Neural crest cell (in vitro differentiated cells): ENCODE results near the gene CEP104. TPM values are rescaled to one million over a fixed set of nuclear protein-coding genes. Genes with fewer than 3 reads are reported as not detected.
"Not testable (repeated sequence)": the region's sequence is repeated elsewhere in the genome, so short reads cannot be mapped to it uniquely, and the experiment has no call there.

ENCODE experiments used
- DNase-seq: peaks from one replicate; pipeline ENCODE4 v3.0.0; 2021; ENCODE audit warnings: low read depth, mixed read lengths, low spot score
- H3K27ac Mint-ChIP-seq: one replicate; pipeline ENCODE4 v1.8.0; 2021; ENCODE audit warnings: mild to moderate bottlenecking, mixed read lengths; ENCODE audit not compliant: unreplicated experiment
- H3K27me3 Mint-ChIP-seq: 2 replicates; pipeline ENCODE4 v1.8.0; 2021; ENCODE audit warnings: low read depth, mild to moderate bottlenecking, mixed read lengths
- H3K36me3 Mint-ChIP-seq: 2 replicates; pipeline ENCODE4 v1.8.0; 2021; ENCODE audit warnings: low read depth, mild to moderate bottlenecking, mixed read lengths
- H3K4me1 Mint-ChIP-seq: 2 replicates; pipeline ENCODE4 v1.8.0; 2021; ENCODE audit warnings: mixed read lengths
- H3K4me3 Mint-ChIP-seq: one replicate; pipeline ENCODE4 v1.8.0; 2021; ENCODE audit warnings: mild to moderate bottlenecking, mixed read lengths
- H3K9me3 Mint-ChIP-seq: 2 replicates; pipeline ENCODE4 v1.8.0; 2021; ENCODE audit warnings: mixed read lengths
- CTCF ChIP-seq: fragments of 200-600 bp; sonication (generic); conservative IDR thresholded peaks from 2 replicates; pipeline ENCODE4 v1.5.0; 2021; ENCODE audit warnings: antibody characterized with exemption, mild to moderate bottlenecking
- total RNA-seq: library from RNA; stranded (reverse); gene quantifications from 2 replicates; pipeline ENCODE4 v1.2.1, GENCODE V29; 2021

The CEP104 gene
- total RNA-seq, 1 donor from 2014 or later, result 36.2 TPM

- peaks cover 8% of the 10 kb centered on the region for H3K27me3 Mint-ChIP-seq
- no peak for DNase-seq
- peak overlapping the region; percentile 34 for H3K4me3 Mint-ChIP-seq
- no peak for TF ChIP-seq CTCF
- H3K9me3 Mint-ChIP-seq, result no peaks in the 10 kb centered on the region
- H3K4me1 Mint-ChIP-seq, result no peaks in the 10 kb centered on the region
- no peaks in the 10 kb centered on the region for H3K36me3 Mint-ChIP-seq
- H3K27ac Mint-ChIP-seq, result no peak overlapping the region
Measured at GRCh38 chr1:3811595-3811911, 45.5 kb downstream of the CEP104 start.

GRCh38 chr1:3810149-3810761, 46.8 kb downstream of the CEP104 start:
- not testable (repeated sequence) for H3K36me3 Mint-ChIP-seq, H3K9me3 Mint-ChIP-seq, H3K4me3 Mint-ChIP-seq, H3K27ac Mint-ChIP-seq, H3K4me1 Mint-ChIP-seq, DNase-seq
- peaks cover 13% of the 10 kb centered on the region for H3K27me3 Mint-ChIP-seq

- Mint-ChIP-seq H3K4me3 (no peak overlapping the region), H3K9me3 (peaks cover 2% of the 10 kb centered on the region), H3K36me3 (no peaks in the 10 kb centered on the region), H3K27ac (no peak overlapping the region), H3K4me1 (no peaks in the 10 kb centered on the region), H3K27me3 (peaks cover 17% of the 10 kb centered on the region)
- no peak for TF ChIP-seq CTCF
- no peak for DNase-seq
Measured at GRCh38 chr1:3809680-3810079, 47.3 kb downstream of the CEP104 start.

- Mint-ChIP-seq H3K4me3 (no peak overlapping the region), H3K27me3 (peaks cover 29% of the 10 kb centered on the region), H3K27ac (no peak overlapping the region), H3K9me3 (peaks cover 2% of the 10 kb centered on the region), H3K4me1 (no peaks in the 10 kb centered on the region), H3K36me3 (no peaks in the 10 kb centered on the region)
- no peak for DNase-seq
- TF ChIP-seq CTCF, result no peak
Measured at GRCh38 chr1:3807769-3808168, 49.2 kb downstream of the CEP104 start.

- no peak for TF ChIP-seq CTCF
- H3K36me3 Mint-ChIP-seq, result peaks cover 2% of the 10 kb centered on the region
- no peak overlapping the region for H3K27ac Mint-ChIP-seq
- H3K4me1 Mint-ChIP-seq, result peaks cover 3% of the 10 kb centered on the region
- H3K27me3 Mint-ChIP-seq, result peaks cover 43% of the 10 kb centered on the region
- no peak for DNase-seq
- peaks cover 5% of the 10 kb centered on the region for H3K9me3 Mint-ChIP-seq
- no peak overlapping the region for H3K4me3 Mint-ChIP-seq
Measured at GRCh38 chr1:3805038-3805437, 52.0 kb downstream of the CEP104 start.

- not testable (repeated sequence) for H3K9me3 Mint-ChIP-seq
- peaks cover 45% of the 10 kb centered on the region for H3K27me3 Mint-ChIP-seq
Measured at GRCh38 chr1:3804627-3804944, 52.4 kb downstream of the CEP104 start.

More at GRCh38 chr1:3804627-3804944, 52.4 kb downstream of the CEP104 start:
- not testable (repeated sequence) for H3K36me3 Mint-ChIP-seq, H3K4me3 Mint-ChIP-seq, H3K4me1 Mint-ChIP-seq, H3K27ac Mint-ChIP-seq, DNase-seq
